T-helper 22 cell (primary cell): ENCODE results near the gene ALDH1L1.
"Not testable (repeated sequence)": the region's sequence is repeated elsewhere in the genome, so short reads cannot be mapped to it uniquely, and the experiment has no call there.

Experiments used
- DNase-seq: peaks from one replicate; pipeline ENCODE4 v3.0.0-alpha.2; 2020; ENCODE audit warnings: low read depth

The ALDH1L1 gene

GRCh38 chr3:126104742-126105605 lies 75.4 kb downstream of the ALDH1L1 start:
- no peak for DNase-seq

DNA sequence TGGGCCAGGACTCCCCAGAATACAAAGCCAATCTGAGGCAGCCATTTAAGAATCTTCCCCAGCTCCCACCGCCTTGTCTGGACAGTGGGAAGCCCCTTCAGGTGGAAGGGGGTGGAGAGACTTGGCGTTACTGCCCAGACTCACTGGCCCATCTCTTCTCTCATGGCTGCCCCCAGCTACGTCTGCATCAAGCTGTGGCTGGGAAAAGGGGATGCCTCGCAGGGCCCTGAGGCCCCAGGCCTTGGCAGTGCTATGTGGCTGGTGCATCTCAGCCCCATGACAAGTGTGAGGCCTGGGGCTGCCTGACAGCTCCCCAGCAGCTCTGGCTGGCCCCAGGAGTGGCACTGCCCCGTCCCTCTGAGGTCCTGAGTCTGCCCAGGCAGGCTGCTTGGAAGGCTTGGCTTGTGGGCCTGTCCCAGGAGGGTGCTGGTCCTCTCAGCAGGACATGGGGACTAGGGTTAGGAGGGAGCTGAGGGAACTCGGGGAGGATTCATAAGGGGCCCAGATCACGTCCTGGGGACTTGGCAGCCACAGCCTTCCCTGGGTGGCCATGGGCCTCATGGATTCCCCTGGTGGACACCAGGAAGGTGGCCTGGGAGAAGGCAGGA lies 76.3 kb downstream of the ALDH1L1 start:
- DNase-seq = no peak

GRCh38 chr3:126103121-126104027 lies 77.0 kb downstream of the ALDH1L1 start:
- no peak for DNase-seq

DNA sequence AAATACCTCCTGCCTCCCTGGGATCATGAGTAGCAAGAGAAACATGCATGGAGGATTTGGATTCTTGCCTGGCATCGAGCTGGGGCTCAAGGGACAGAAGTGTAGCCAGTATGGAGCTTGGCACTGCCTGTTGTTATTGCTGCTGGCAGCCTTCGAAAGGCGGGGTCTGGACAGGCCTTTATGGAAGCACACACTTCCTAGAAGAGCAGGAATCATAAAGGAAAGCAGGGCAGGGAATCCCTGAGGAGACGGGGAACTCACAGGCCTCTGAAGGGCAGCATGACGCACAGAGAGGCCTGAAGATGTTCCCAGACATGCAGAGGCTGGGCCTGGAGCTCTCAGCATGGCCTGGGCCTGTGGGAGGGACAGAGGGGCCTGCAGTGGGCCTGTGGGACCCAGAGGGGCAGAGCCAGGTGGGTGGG lies 77.8 kb downstream of the ALDH1L1 start:
- no peak for DNase-seq

- DNase-seq = no peak
Observed at GRCh38 chr3:126102011-126102410, 78.4 kb downstream of the ALDH1L1 start.

DNA sequence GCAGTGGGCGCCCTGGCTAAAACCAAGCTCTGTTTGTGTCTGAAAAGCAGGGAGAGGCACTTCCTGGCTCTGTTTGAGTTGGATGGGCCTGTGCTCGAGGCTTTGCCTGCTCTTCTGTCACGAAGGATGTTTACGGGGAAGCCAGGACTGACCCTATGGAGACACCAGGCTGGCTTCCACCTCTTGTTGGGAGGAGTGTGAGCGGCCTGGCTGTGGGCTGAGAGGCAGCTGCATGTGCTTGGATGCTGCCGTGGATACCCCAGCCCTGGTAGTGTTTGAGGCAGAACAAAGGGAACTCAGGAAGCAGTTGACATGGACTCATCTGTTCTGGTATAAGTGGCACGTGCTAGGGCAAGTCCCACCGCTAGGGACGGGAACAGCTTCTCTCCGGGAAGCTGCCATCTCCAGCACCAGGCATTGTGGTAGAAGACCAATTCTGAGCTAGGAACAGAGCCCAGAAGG lies 78.8 kb downstream of the ALDH1L1 start:
- DNase-seq = no peak

- no peak for DNase-seq
Observed at GRCh38 chr3:126100634-126101301, 79.6 kb downstream of the ALDH1L1 start.

GRCh38 chr3:126100269-126100633 lies 80.1 kb downstream of the ALDH1L1 start:
- DNase-seq = no peak

DNA sequence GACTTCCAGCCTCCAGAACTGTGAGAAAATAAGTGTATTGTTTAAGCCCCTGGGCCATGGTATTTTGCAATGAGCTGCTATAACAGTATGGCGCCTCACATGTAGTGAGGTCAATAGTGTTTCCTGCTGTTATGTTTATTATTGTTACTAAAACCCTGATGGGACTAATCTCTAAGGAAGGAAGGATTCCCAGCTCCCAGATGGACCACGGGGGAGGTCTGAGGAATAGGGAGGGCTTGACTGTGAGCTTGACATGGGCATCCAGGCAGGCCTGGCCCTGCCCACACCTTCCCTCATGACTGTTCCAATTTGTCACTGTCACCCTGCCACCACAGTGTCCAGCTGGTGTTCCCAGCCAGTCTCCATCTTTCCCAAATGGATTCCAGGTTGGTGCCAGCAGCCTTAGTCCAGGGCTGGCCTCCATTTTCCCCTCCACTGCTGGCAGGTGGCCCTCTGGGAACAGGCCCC lies 82.0 kb downstream of the ALDH1L1 start:
- DNase-seq = no peak

DNA sequence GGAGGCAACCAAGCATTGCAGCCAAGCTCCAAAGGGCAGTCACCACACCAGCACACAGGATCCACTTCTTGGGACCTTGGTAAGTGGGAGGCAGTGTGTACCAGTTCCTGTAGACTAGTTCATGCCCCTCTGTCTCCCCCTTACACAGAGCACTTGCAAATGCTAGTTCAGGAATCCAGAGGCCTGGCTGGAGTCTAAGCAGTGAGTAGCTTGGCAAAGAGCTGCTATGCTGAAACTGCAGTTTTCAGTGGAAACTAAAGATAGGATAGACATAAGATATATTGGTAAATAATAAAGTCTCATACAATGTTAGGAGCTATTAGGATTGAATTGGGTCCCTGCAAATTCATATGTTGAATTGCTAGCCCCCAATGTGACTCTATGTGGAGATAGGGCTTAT lies 82.6 kb downstream of the ALDH1L1 start:
- DNase-seq = no peak

DNA sequence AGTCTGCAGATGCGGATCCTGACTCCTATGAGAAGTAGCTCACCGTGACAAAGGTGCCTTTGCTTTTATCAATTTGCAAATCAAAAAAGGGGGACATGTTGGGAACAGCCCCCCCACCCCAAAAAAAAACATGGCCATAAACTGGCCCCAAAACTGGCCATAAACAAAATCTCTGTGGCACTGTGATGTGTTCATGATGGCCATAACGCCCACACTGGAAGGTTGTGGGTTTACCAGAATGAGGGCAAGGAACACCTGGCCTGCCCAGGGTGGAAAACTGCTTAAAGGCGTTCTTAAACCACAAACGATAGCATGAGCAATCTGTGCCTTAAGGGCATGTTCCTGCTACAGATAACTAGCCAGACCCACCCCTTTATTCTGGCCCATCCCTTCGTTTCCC lies 84.1 kb downstream of the ALDH1L1 start:
- not testable (repeated sequence) for DNase-seq

DNA sequence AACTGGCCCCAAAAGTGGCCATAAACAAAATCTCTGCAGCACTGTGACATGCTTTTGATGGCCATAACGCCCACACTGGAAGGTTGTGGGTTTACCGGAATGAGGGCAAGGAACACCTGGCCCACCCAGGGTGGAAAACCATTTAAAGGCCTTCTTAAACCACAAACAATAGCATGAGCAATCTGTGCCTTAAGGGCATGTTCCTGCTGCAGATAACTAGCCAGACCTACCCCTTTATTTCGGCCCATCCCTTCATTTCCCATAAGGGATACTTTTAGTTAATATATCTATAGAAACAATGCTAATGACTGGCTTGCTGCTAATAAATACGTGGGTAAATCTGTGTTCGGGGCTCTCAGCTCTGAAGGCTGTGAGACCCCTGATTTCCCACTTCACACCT lies 88.3 kb downstream of the ALDH1L1 start:
- DNase-seq = not testable (repeated sequence)

DNA sequence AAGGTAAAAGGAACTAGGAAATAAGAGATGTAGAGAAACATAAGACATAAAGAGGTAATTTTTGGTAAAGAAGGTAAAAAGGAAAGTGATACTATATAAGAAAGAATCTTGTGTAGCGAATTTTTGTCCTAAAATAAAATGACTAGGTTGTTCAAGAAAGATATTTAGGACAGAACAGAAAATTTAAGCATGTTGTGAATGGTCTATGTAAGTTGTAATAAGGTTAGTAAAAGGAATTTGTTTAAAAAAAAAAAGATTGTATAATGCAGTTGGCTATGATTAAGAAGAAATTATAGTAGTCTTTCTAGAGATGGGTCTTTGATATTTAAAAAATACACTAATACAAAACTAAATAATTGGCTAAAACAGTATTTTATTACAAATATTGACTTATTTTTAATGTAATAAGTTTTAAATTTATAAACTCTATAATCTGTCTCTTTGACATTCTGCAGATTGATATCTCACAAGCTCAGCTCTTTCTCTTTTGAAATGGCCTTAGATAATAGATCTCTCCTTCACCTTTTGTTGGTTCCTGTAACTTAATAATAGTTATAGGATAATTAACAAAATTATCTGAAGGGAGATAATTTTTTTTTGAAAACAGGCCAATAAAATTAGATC lies 92.7 kb downstream of the ALDH1L1 start:
- DNase-seq = no peak

DNA sequence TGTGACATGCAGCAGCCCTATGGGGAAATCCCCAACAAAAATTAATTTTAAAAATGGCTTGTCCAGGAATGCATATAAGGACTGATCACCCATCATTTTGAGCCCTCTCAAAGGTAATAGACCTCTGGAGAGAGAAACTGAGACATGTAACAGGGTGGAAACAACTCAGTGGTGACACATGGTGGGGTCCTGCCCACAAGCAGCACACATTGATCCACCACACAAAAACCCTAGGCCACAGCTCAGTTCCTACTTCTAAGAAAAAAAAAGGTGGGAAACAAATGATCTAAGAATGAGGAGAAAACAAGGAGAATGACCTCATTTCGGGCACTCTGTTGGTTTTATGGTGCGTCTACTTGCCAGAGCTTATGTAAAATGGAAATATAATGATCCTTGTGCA lies 94.5 kb downstream of the ALDH1L1 start:
- no peak for DNase-seq

GRCh38 chr3:126085276-126085675 lies 95.1 kb downstream of the ALDH1L1 start:
- DNase-seq = no peak

DNA sequence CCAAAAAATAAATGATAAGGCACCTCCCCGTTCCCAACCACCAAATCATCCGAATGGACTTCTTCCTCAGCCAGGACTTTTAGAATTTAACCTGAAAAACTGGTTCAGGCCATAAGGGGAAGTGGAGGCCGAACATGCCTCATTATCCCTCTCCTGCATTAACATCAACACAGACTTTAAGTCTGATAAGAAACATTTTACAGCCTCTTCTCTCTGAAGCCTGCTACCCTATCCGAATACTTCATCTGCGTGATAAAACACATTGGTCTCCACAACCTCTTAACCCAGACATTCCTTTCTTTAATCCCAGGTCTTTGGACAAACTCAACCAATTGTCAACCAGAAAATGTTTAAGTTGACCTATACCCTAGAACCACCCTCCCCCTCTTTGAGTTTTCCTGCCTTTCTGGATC lies 95.6 kb downstream of the ALDH1L1 start:
- no peak for DNase-seq

DNA sequence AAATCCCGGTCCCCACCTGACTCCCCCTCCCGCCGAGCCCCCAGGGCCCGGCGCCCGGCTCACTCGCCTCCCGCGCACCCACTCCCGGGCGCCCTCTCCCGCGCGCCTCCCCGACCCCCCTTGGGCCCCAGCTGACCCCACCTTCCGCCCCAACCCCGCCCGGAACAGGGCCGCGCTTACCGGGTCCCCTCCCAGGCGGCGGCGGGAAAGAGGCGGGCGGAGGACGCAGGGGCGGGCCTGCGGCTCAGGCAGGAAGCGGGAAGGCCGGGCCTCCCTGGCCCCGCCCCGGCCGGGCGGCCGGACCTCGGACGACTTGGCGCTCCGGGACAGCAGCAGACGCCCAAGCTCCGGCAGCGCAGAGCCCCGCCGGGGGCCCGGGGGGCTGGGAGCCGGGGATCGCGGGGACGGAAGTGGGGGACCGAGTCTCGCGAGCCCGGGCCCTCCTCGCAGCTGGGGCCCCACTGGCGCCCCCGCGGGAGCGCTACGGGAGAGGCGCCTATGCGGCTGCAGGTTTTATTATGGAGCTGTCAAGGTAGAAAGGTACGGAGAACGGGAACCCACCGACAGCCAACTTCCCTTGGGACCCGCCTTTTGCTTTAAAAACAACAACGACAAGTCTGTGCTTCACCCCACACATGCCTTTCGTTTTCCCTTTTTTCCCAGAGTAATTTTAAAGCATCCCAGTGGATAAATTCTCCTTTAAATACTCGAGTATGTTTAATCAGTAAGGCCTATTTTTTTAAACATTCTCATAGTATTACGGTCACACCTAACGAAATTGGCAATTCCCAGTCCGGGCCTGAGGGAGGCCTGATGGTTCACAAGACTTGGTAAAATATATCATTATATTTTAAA lies 96.2 kb downstream of the ALDH1L1 start, which contains the start of gene SLC41A3:
TSS of gene SLC41A3 (minus strand) at position 212 of the 855 bp plus-strand sequence. CDS start 15,905 bp downstream, outside the sequence.
- DNase-seq = peak; percentile 73

DNA sequence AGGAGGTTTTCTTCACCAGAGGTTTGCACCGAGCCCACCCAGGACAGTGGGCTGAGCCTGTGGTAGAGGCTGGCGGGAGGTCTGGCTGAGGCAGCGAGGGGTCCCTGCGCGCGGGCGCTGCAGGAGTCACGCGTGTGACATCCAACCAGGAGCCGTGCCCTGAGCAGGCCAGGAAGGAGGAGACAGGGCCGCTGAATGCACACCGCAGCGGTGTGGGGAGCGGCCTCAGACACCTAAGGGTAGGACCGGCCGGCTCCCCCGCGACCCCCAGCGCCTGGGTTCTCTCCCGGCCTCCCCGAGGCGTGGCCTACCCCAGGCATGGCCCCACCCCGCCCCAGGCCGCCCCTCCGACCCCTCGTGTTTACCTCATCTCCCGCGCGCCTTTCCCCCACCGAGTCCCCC lies 96.9 kb downstream of the ALDH1L1 start:
- DNase-seq = no peak

DNA sequence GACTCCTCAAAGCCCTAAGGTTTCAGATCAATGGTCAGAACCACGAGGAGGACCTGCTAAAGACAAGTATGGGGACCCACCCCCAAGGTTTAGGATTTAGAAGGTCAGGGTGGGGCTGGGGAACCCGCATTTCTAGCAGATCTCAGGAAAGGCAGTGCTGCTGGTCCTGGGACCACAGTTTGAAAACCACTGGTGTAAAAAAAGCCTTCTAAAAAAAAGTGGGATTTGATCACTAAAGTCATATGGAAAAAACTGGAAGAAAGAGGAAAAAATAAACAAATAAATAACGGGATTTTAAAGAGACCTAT lies 97.3 kb downstream of the ALDH1L1 start:
- DNase-seq = no peak

GRCh38 chr3:126082362-126083137 lies 97.8 kb downstream of the ALDH1L1 start:
- no peak for DNase-seq
